Endothelial cell of umbilical vein (primary cell): ENCODE measurements around the gene MAP4K5. TPM values are rescaled to one million over a fixed set of nuclear protein-coding genes. Genes with fewer than 3 reads are reported as not detected.

Experiments used
- BruUV-seq: library from RNA; stranded (reverse); fragments of 400-500 nt; replicated peaks from 2 replicates; lab custom pipeline; 2021; lab: Mats Ljungman, UMichigan
- CTCF ChIA-PET: fragments of 300-600, 350-600 bp; sonication (Branson Sonifier 250); formaldehyde crosslinking; loops from one replicate; lab custom pipeline; 2021; ENCODE audit warnings: antibody characterized with exemption, inconsistent platforms; lab: Charles Lee
- POLR2A ChIA-PET: fragments of 300-600, 350-600 bp; sonication (Branson Sonifier 250); formaldehyde crosslinking; loops from one replicate; lab custom pipeline; 2021; ENCODE audit warnings: antibody characterized with exemption, inconsistent platforms; lab: Charles Lee
- DNase-seq: peaks from one replicate; pipeline ENCODE4 v3.0.0-alpha.2; 2011; ENCODE audit warnings: low read depth, low spot score
- FAIRE-seq: peaks from 2 replicates; lab custom pipeline; 2011; peaks lifted over from hg19 to GRCh38; lab: Jason Lieb, UNC
- H2AFZ ChIP-seq: 2 replicates; pipeline ENCODE4 v1.6.0; 2012; ENCODE audit warnings: low read depth, low read length, control low read depth, inconsistent platforms
- H3K27ac ChIP-seq: 2 replicates; pipeline ENCODE4 v1.5.1; 2011; ENCODE audit warnings: low read depth, mild to moderate bottlenecking, control low read depth, low read length, moderate library complexity; ENCODE audit not compliant: insufficient read depth
- H3K27me3 ChIP-seq, 2 experiments: 2 replicates each; pipeline versions ENCODE4 v1.6.0 to v1.6.1; 2011; ENCODE audit warnings: low read length in 2 of 2, mixed read lengths in 1 of 2; ENCODE audit not compliant: control insufficient read depth in 2 of 2, insufficient read depth in 2 of 2
- H3K36me3 ChIP-seq, 2 experiments: 2 replicates in 1 of 2; 3 replicates in 1 of 2; pipeline ENCODE4 v1.5.1; 2011; ENCODE audit warnings: low read length in 2 of 2, mild to moderate bottlenecking in 1 of 2, moderate library complexity in 1 of 2; ENCODE audit not compliant: control insufficient read depth in 2 of 2, insufficient read depth in 2 of 2; ENCODE audit errors: extremely low read depth in 1 of 2
- H3K4me1 ChIP-seq: 3 replicates; pipeline ENCODE4 v1.5.1; 2011; ENCODE audit warnings: mild to moderate bottlenecking, low read length; ENCODE audit not compliant: control insufficient read depth, insufficient read depth; ENCODE audit errors: extremely low read depth
- H3K4me2 ChIP-seq: 2 replicates; pipeline ENCODE4 v1.6.1; 2011; ENCODE audit warnings: low read length, control low read depth, mixed read lengths; ENCODE audit not compliant: insufficient read depth
- H3K4me3 ChIP-seq, 3 experiments: fragments of 200-600 bp in 1 of 3; sonication (generic), shearing (Covaris generic) in 1 of 3; replicated peaks in 1 of 3; 2 replicates each; pipeline ENCODE4 v1.5.1; 2011 to 2016; ENCODE audit warnings: control low read depth in 3 of 3, low read length in 3 of 3, mild to moderate bottlenecking in 2 of 3, inconsistent platforms in 1 of 3, low read depth in 1 of 3, moderate library complexity in 1 of 3; ENCODE audit not compliant: insufficient read depth in 1 of 3
- H3K79me2 ChIP-seq: 2 replicates; pipeline ENCODE4 v1.6.0; 2012; ENCODE audit warnings: low read length, inconsistent platforms; ENCODE audit not compliant: control insufficient read depth, insufficient read depth
- H3K9ac ChIP-seq: replicated peaks from 2 replicates; pipeline ENCODE3; 2011; ENCODE audit warnings: low read length, control low read depth; ENCODE audit not compliant: insufficient read depth; ENCODE audit errors: extremely low read depth
- H3K9me1 ChIP-seq: replicated peaks from 3 replicates; pipeline ENCODE4 v1.6.0; 2011; ENCODE audit warnings: mild to moderate bottlenecking, low read length; ENCODE audit not compliant: control insufficient read depth, insufficient read depth; ENCODE audit errors: extremely low read depth
- H3K9me3 ChIP-seq: replicated peaks from 2 replicates; pipeline ENCODE4 v1.5.1; 2012; ENCODE audit warnings: low read length, inconsistent platforms; ENCODE audit not compliant: control insufficient read depth, insufficient read depth
- H4K20me1 ChIP-seq: replicated peaks from 2 replicates; pipeline ENCODE3; 2011; ENCODE audit warnings: mild to moderate bottlenecking, low read length; ENCODE audit not compliant: control insufficient read depth, insufficient read depth; ENCODE audit errors: extremely low read depth
- CTCF ChIP-seq, 2 donors: IDR thresholded peaks; 1 replicate in 1 of 2; 2 replicates in 1 of 2; pipeline ENCODE4 v1.5.1; 2011; ENCODE audit warnings: low read length in 2 of 2, mild to moderate bottlenecking in 2 of 2, moderate library complexity in 2 of 2, control low read depth in 1 of 2, inconsistent platforms in 1 of 2, low read depth in 1 of 2; ENCODE audit not compliant: insufficient read depth in 1 of 2; ENCODE audit errors: extremely low read depth in 1 of 2
- FOS ChIP-seq: IDR thresholded peaks from 2 replicates; pipeline ENCODE4 v1.6.1; 2011; ENCODE audit warnings: mild to moderate bottlenecking, low read length, moderate library complexity, borderline replicate concordance; ENCODE audit not compliant: insufficient read depth
- GATA2 ChIP-seq: IDR thresholded peaks from 2 replicates; pipeline ENCODE4 v1.7.0; 2011; ENCODE audit warnings: low read depth, mild to moderate bottlenecking, moderate library complexity, mixed read lengths, low read length; ENCODE audit not compliant: insufficient read length, insufficient read depth
- JUN ChIP-seq: IDR thresholded peaks from 2 replicates; pipeline ENCODE4 v1.6.1; 2011; ENCODE audit warnings: borderline replicate concordance, low read depth; ENCODE audit not compliant: insufficient read length, insufficient read depth
- MYC ChIP-seq: IDR thresholded peaks from one replicate; pipeline ENCODE4 v1.6.1; 2011; ENCODE audit warnings: mild to moderate bottlenecking, low read depth, low read length
- POLR2A ChIP-seq: IDR thresholded peaks from 2 replicates; pipeline ENCODE4 v1.6.1; 2012; ENCODE audit warnings: low read depth, mild to moderate bottlenecking, control low read depth, low read length
- POLR2AphosphoS5 ChIP-seq: IDR thresholded peaks from 2 replicates; pipeline ENCODE4 v1.6.1; 2012; ENCODE audit warnings: low read depth, mild to moderate bottlenecking, control low read depth, low read length, moderate library complexity; ENCODE audit not compliant: insufficient read depth
- dilution Hi-C: fragments of 300-500 bp; cut with MboI; formaldehyde crosslinking; loops from one replicate; pipeline ENCODE4 v1.15.0; 2019; ENCODE audit warnings: low sequenced_read_pairs; ENCODE audit not compliant: extremely low pct_ligation_motif_present
- intact Hi-C: fragments of 100-400 bp; cut with micrococcal nuclease; formaldehyde crosslinking; loops from one replicate; pipeline ENCODE4 v1.10.0; 2022
- polyA plus RNA-seq, 4 experiments: library from polyadenylated mRNA; depleted of rRNA in 3 of 4; stranded (reverse) in 3 of 4; unstranded in 1 of 4; fragments of >200 nt; gene quantifications; 2 replicates each; pipeline versions ENCODE4 v1.2.1 to v1.2.3, GENCODE V29; 2011 to 2012; ENCODE audit warnings: missing spikeins in 1 of 4
- total RNA-seq: library from RNA; stranded (reverse); gene quantifications from 2 replicates; pipeline ENCODE4 v1.2.3, GENCODE V29; 2021
- TF ChIP-seq, protein P1 (sequence below): IDR thresholded peaks from 2 replicates; pipeline ENCODE4 v1.6.1; 2011; ENCODE audit not compliant: insufficient read depth, insufficient read length

MAP4K5 gene
- total and polyA plus RNA-seq, 2 donors (not counting 3 experiments of a cell fraction or from before 2014, with no cell fraction given), result 17.4 to 73.7 TPM

GRCh38 chr14:50379563-50379962 lies 152.8 kb downstream of the MAP4K5 start:
- POLR2A ChIA-PET, result no interaction called here
- no peak for DNase-seq
- Histone ChIP-seq H3K27me3 (no peaks in the 10 kb centered on the region), H3K4me3 (no peak overlapping the region), H3K79me2 (no peaks in the 10 kb centered on the region), H3K9me3 (no peaks in the 10 kb centered on the region), H3K9ac (no peak overlapping the region), H3K4me1 (no peaks in the 10 kb centered on the region), H3K9me1 (no peaks in the 10 kb centered on the region), H3K4me2 (no peak overlapping the region), H3K36me3 (peaks cover 0 to 4% of the 10 kb centered on the region in 2 experiments), H3K27ac (no peak overlapping the region), H4K20me1 (no peaks in the 10 kb centered on the region), H2AFZ (no peak overlapping the region)
- intact Hi-C loops (no loop called here), dilution Hi-C loops (no loop called here)
- BruUV-seq, result no TSS peak
- FAIRE-seq, result no peak
- CTCF ChIA-PET, result interaction anchor here (1.4 kb wide), 1 partner anchor 39 kb away, joined by 3 read pairs; no protein-coding TSS in a partner anchor
- no peak for TF ChIP-seq POLR2AphosphoS5
- no peak for TF ChIP-seq POLR2A
- TF ChIP-seq FOS, result no peak
- no peak for TF ChIP-seq GATA2
- no peak for TF ChIP-seq JUN
- TF ChIP-seq, protein P1, sequence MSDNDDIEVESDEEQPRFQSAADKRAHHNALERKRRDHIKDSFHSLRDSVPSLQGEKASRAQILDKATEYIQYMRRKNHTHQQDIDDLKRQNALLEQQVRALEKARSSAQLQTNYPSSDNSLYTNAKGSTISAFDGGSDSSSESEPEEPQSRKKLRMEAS, result no peak
- no peak for TF ChIP-seq CTCF (IDR thresholded peaks at IDR 0.05; ENCODE audit: extremely low read depth in 1 of 2, insufficient read depth in 1 of 2, low read depth in 1 of 2, low read length in 2 of 2)
- no peak for TF ChIP-seq MYC
